ES-I3 (cell line): Measurements from ENCODE around the gene CCDC14.
A peak's percentile ranks its signal among the peaks of the same experiment; 100 is the strongest.
"Not testable (repeated sequence)": the region's sequence is repeated elsewhere in the genome, so short reads cannot be mapped to it uniquely, and the experiment has no call there.

Source experiments
- H3K36me3 ChIP-seq: 2 replicates; pipeline ENCODE4 v1.6.1; 2013; ENCODE audit warnings: mild to moderate bottlenecking, low read length, control low read depth, moderate library complexity; ENCODE audit not compliant: insufficient read depth
- H3K4me1 ChIP-seq: 2 replicates; pipeline ENCODE4 v1.6.1; 2013; ENCODE audit warnings: mild to moderate bottlenecking, control low read depth, low read length; ENCODE audit not compliant: insufficient read depth
- H3K9ac ChIP-seq: 2 replicates; pipeline ENCODE4 v1.6.1; 2013; ENCODE audit warnings: low read depth, mild to moderate bottlenecking, low read length, moderate library complexity
- H3K9me3 ChIP-seq: 2 replicates; pipeline ENCODE4 v1.6.1; 2013; ENCODE audit warnings: mild to moderate bottlenecking, low read length, moderate library complexity; ENCODE audit not compliant: control insufficient read depth, insufficient read depth

The CCDC14 gene

GRCh38 chr3:123907720-123908119 lies 53.3 kb downstream of the CCDC14 start:
- H3K9ac ChIP-seq: no peak overlapping the region

GRCh38 chr3:123899300-123899865 lies 61.6 kb downstream of the CCDC14 start:
- Histone ChIP-seq H3K9me3 (peaks cover under 1% of the 10 kb centered on the region; the same call in 1 of the 2 replicates), H3K36me3 (no peaks in the 10 kb centered on the region), H3K9ac (no peak overlapping the region), H3K4me1 (no peaks in the 10 kb centered on the region)

More at GRCh38 chr3:123907720-123908119, 53.3 kb downstream of the CCDC14 start:
- Histone ChIP-seq H3K4me1 (no peaks in the 10 kb centered on the region), H3K36me3 (no peaks in the 10 kb centered on the region; the same call in 1 of the 2 replicates), H3K9me3 (no peaks in the 10 kb centered on the region)

- Histone ChIP-seq H3K36me3 (no peaks in the 10 kb centered on the region), H3K9ac (no peak overlapping the region), H3K4me1 (no peaks in the 10 kb centered on the region), H3K9me3 (peaks cover 14% of the 10 kb centered on the region; the same call in 1 of the 2 replicates)
Measured at GRCh38 chr3:123893012-123893411, 68.0 kb downstream of the CCDC14 start.

GRCh38 chr3:123892195-123892594 lies 68.8 kb downstream of the CCDC14 start:
- peaks cover 14% of the 10 kb centered on the region; the same call in 1 of the 2 replicates for H3K9me3 ChIP-seq
- H3K9ac ChIP-seq: no peak overlapping the region
- no peaks in the 10 kb centered on the region for H3K36me3 ChIP-seq
- H3K4me1 ChIP-seq: no peaks in the 10 kb centered on the region

GRCh38 chr3:123890991-123891390 lies 70.0 kb downstream of the CCDC14 start:
- H3K4me1 ChIP-seq, H3K9ac ChIP-seq, H3K36me3 ChIP-seq: not testable (repeated sequence)
- peaks cover 14% of the 10 kb centered on the region; the same call in 1 of the 2 replicates for H3K9me3 ChIP-seq

GRCh38 chr3:123890162-123890561 lies 70.9 kb downstream of the CCDC14 start:
- H3K9ac ChIP-seq, H3K36me3 ChIP-seq, H3K4me1 ChIP-seq: not testable (repeated sequence)
- peaks cover 14% of the 10 kb centered on the region; the same call in 1 of the 2 replicates for H3K9me3 ChIP-seq

- peaks cover 7% of the 10 kb centered on the region; the same call in 1 of the 2 replicates for H3K4me1 ChIP-seq
- H3K36me3 ChIP-seq: no peaks in the 10 kb centered on the region
- H3K9ac ChIP-seq: no peak overlapping the region; the same call in 1 of the 2 replicates
- H3K9me3 ChIP-seq: no peaks in the 10 kb centered on the region
Measured at GRCh38 chr3:123884993-123885392, 76.0 kb downstream of the CCDC14 start.

GRCh38 chr3:123884203-123884831 lies 76.7 kb downstream of the CCDC14 start, which contains the start of gene MYLK:
Gene MYLK, minus strand, starts transcription at chr3:123884332. Its CDS starts 90,491 bp downstream, at chr3:123793841.
- Histone ChIP-seq H3K36me3 (no peaks in the 10 kb centered on the region), H3K4me1 (peaks cover 7% of the 10 kb centered on the region; the same call in 1 of the 2 replicates), H3K9ac (peak within 1 kb of the TSS; percentile 86), H3K9me3 (no peaks in the 10 kb centered on the region)

- peak overlapping the region; percentile 86 for H3K9ac ChIP-seq
- no peaks in the 10 kb centered on the region for H3K9me3 ChIP-seq
- H3K4me1 ChIP-seq: peaks cover 7% of the 10 kb centered on the region; the same call in 1 of the 2 replicates
- no peaks in the 10 kb centered on the region for H3K36me3 ChIP-seq
Measured at GRCh38 chr3:123883701-123884202, 77.3 kb downstream of the CCDC14 start.

GRCh38 chr3:123883111-123883510 lies 77.9 kb downstream of the CCDC14 start:
- Histone ChIP-seq H3K9me3 (no peaks in the 10 kb centered on the region), H3K9ac (peak overlapping the region; percentile 86; the same call in 1 of the 2 replicates), H3K36me3 (no peaks in the 10 kb centered on the region), H3K4me1 (peaks cover 7% of the 10 kb centered on the region; the same call in 1 of the 2 replicates)

- Histone ChIP-seq H3K9me3 (no peaks in the 10 kb centered on the region), H3K4me1 (peaks cover 7% of the 10 kb centered on the region; the same call in 1 of the 2 replicates), H3K9ac (no peak overlapping the region), H3K36me3 (no peaks in the 10 kb centered on the region)
Measured at GRCh38 chr3:123881771-123882170, 79.3 kb downstream of the CCDC14 start.

GRCh38 chr3:123880998-123881561 lies 79.9 kb downstream of the CCDC14 start:
- Histone ChIP-seq H3K9me3 (no peaks in the 10 kb centered on the region), H3K4me1 (peaks cover 7% of the 10 kb centered on the region; the same call in 1 of the 2 replicates), H3K36me3 (no peaks in the 10 kb centered on the region), H3K9ac (no peak overlapping the region)

GRCh38 chr3:123878807-123879206 lies 82.2 kb downstream of the CCDC14 start:
- H3K4me1 ChIP-seq: peaks cover 7% of the 10 kb centered on the region; the same call in 1 of the 2 replicates
- H3K9me3 ChIP-seq: no peaks in the 10 kb centered on the region
- H3K36me3 ChIP-seq: no peaks in the 10 kb centered on the region
- no peak overlapping the region for H3K9ac ChIP-seq

- no peak overlapping the region for H3K9ac ChIP-seq
- H3K4me1 ChIP-seq: peaks cover 7% of the 10 kb centered on the region; the same call in 1 of the 2 replicates
- no peaks in the 10 kb centered on the region for H3K9me3 ChIP-seq
- no peaks in the 10 kb centered on the region for H3K36me3 ChIP-seq
Measured at GRCh38 chr3:123877965-123878364, 83.1 kb downstream of the CCDC14 start.
